GM19025 (cell line): ENCODE measurements around the gene YWHAE.
"Not testable (repeated sequence)": the region's sequence is repeated elsewhere in the genome, so short reads cannot be mapped to it uniquely, and the experiment has no call there.

Source experiments
- ATAC-seq: cut with Tn5 transposase; IDR thresholded peaks from one replicate; pipeline ENCODE4 v1.9.1; 2021; ENCODE audit warnings: mild to moderate bottlenecking, low read depth, moderate library complexity; ENCODE audit not compliant: unreplicated experiment

Gene YWHAE

GRCh38 chr17:1413281-1413791, 13.3 kb upstream of the YWHAE start:
- no peak for ATAC-seq

- ATAC-seq, result no peak
Observed at GRCh38 chr17:1412185-1413110, 12.4 kb upstream of the YWHAE start.

- no peak for ATAC-seq
Observed at GRCh38 chr17:1402262-1402586, 2.2 kb upstream of the YWHAE start.

GRCh38 chr17:1398931-1399678, 917 bp downstream of the YWHAE start:
- no peak for ATAC-seq

- ATAC-seq, result no peak
Observed at GRCh38 chr17:1398028-1398427, 2.0 kb downstream of the YWHAE start.

- not testable (repeated sequence) for ATAC-seq
Observed at GRCh38 chr17:1395876-1396665, 4.0 kb downstream of the YWHAE start.

GRCh38 chr17:1391577-1391976, 8.4 kb downstream of the YWHAE start:
- no peak for ATAC-seq

GRCh38 chr17:1390432-1391367, 9.3 kb downstream of the YWHAE start:
- ATAC-seq, result no peak

GRCh38 chr17:1387490-1388227, 12.4 kb downstream of the YWHAE start:
- ATAC-seq, result not testable (repeated sequence)

- ATAC-seq, result not testable (repeated sequence)
Observed at GRCh38 chr17:1386675-1387190, 13.3 kb downstream of the YWHAE start.

- ATAC-seq, result no peak
Observed at GRCh38 chr17:1386265-1386664, 13.8 kb downstream of the YWHAE start.

GRCh38 chr17:1385861-1386260, 14.2 kb downstream of the YWHAE start:
- no peak for ATAC-seq

GRCh38 chr17:1384905-1385435, 15.1 kb downstream of the YWHAE start:
- no peak for ATAC-seq

GRCh38 chr17:1379930-1380313, 20.1 kb downstream of the YWHAE start:
- ATAC-seq, result no peak

GRCh38 chr17:1379208-1379929, 20.7 kb downstream of the YWHAE start:
- ATAC-seq, result no peak

- ATAC-seq, result not testable (repeated sequence)
Observed at GRCh38 chr17:1378476-1378860, 21.6 kb downstream of the YWHAE start.

GRCh38 chr17:1377334-1377733, 22.7 kb downstream of the YWHAE start:
- ATAC-seq, result no peak

GRCh38 chr17:1376061-1376460, 24.0 kb downstream of the YWHAE start:
- ATAC-seq, result no peak
